Kasumi-1 (cell line): ENCODE data around the gene DOK6.
"Not testable (repeated sequence)": the region's sequence is repeated elsewhere in the genome, so short reads cannot be mapped to it uniquely, and the experiment has no call there.

Experiments used
- DNase-seq, 2 experiments: peaks; one replicate each; lab custom pipeline; 2025; lab: John Stamatoyannopoulos, UW

DOK6 gene

GRCh38 chr18:69813559-69813958 is 412.9 kb downstream of the DOK6 start:
- DNase-seq: no peak

DNA sequence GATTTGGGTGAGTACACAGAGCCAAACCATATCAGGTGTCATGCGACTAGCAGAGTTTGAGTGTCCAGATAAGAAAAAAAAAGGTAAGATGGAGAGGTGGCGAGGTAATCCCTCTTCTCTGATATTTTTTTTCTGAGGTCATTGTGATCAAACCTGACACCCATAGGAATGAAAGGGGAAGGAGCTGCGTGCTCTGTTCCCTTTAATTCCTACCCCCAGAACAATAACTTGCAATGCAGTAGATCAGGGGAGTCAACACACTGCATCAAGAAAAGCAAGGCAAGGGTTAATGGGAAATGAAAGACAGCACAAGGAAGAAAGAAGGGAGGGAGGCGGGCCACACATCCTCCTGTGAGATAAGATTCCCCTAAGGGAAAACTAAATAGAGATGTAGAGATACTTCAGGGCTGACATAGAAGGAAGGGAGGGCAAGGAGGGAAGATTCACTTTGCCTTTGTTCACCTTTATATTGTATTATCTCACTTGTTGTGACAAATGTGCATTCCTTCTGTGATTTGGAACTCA is 414.2 kb downstream of the DOK6 start:
- no peak for DNase-seq

GRCh38 chr18:69817335-69817940 is 416.8 kb downstream of the DOK6 start:
- no peak for DNase-seq

DNA sequence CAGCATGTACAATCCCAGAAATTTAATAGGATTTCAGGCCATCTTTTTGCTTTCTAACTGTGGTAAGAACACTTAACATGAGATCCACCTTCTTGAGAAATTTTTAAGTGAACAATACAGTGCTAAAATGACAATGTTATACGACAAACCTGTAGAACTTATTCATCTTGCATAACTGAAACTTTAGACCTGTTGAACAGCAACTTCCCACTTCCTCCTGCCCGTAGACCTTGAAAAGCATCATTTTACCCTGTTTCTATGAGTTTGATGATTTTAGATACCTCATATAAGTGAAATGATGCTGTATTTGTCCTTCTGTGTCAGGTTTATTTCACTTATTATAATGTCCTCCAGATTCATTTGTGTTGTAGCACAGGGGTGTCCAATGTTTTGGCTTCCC is 418.8 kb downstream of the DOK6 start:
- DNase-seq: no peak

DNA sequence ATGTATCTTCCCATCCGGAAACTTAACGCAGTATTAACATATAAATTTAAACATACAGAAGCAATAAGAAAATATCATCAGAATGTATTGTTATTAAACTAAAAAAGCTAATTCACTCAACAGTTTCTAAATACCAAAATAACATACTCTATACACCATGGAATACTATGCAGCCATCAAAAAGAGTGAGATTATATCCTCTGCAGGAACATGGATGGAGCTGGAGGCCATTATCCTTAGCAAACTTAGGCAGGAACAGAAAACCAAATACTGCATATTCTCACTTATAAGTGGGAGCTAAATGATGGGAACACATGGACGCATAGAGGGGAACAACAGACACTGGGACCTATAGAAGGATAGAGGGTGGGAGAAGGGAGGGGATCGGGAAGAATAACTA is 419.9 kb downstream of the DOK6 start:
- no peak for DNase-seq

DNA sequence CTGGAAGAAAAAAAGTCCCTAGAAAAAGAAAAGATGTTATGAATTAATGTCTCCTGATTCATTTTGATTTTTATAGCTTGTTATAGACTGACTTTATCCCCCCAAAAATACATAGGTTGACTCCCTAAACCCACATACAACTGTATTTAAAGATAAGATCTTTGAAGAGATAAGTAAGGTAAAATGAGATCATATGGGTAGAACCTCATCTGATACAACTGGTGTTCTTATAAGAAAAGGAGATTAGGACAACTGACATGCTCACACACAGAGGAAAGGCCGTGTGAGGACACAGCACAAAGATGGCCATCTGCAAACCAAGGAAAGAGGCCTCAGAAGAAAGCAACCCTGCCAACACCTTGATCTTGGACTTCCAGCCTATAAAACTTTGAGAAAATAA is 429.5 kb downstream of the DOK6 start:
- no peak for DNase-seq

DNA sequence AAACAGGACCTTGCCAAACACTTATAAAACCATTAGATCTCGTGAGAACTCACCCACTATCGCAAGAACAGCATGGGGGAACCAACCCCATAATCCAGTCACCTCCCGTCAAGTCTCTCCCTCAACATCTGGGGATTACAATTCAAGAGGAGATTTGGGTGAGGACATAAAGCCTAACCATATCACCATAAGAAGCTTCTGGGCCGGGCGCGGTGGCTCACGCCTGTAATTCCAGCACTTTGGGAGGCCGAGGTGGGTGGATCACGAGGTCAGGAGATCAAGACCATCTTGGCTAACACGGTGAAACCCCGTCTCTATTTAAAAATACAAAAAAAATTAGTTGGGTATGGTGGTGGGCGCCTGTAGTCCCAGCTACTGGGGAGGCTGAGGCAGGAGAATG is 434.3 kb downstream of the DOK6 start:
- DNase-seq: not testable (repeated sequence)

GRCh38 chr18:69838003-69838402 is 437.3 kb downstream of the DOK6 start:
- DNase-seq: no peak

- DNase-seq: no peak
These were observed 438.1 kb downstream of the DOK6 start for GRCh38 chr18:69838620-69839411.

DNA sequence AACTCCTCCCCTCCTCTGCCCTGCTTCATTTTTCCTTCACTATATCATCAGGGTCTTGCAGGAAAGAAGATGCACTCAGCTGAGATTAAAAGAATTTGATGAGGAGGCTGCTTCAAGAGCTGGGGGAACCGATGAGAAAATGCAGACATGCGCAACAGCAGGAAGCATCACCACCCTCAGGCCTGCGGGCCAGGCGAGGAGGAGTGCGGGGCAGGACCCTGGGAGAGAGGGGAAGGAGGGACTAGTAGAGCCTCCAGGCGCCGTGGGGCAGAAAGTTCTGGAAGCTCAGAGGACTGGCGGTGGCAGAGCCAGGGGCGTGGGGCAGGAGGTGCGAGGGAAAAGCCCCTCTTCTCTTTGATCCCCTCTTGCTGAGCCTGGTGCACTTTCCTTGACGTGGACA is 438.8 kb downstream of the DOK6 start:
- no peak for DNase-seq

DNA sequence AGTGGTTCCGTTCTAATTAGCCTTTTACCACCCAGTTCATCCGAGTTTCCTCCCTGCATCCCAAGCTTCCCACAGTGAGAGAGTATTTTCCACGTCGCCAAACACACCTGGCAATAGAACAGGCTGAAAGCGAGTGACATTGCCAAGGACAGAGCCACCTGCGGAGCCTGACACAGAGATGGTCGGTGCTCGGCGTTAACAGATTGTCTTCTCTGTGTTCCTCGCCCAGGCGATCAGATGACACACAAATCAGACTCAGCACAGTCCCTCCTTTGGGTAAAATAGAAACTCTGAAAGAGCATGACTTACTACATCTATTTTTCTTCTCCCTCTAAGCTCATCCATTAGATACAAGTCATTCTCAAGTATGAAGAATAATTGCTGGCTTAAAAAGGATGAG is 439.3 kb downstream of the DOK6 start:
- DNase-seq: no peak

- DNase-seq: no peak
These were observed 439.8 kb downstream of the DOK6 start for GRCh38 chr18:69840445-69840844.

DNA sequence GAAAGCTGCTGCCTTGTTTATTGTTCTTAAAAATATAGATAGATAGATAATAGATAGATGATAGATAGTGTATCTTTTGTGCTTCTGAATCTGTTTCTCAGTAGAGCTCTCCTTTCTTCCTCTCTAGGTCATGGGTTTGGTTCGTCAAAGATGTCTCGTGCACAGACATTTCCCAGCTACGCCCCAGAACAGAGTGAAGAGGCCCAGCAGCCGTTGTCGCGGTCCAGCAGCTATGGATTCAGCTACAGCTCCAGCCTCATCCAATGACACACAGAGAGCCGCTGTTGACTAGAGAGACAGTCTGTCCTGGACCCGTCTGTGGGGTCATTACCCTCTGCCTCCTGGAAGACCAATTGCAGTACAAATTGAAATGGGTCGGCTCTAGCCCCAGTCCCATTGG is 440.4 kb downstream of the DOK6 start:
- DNase-seq: no peak

DNA sequence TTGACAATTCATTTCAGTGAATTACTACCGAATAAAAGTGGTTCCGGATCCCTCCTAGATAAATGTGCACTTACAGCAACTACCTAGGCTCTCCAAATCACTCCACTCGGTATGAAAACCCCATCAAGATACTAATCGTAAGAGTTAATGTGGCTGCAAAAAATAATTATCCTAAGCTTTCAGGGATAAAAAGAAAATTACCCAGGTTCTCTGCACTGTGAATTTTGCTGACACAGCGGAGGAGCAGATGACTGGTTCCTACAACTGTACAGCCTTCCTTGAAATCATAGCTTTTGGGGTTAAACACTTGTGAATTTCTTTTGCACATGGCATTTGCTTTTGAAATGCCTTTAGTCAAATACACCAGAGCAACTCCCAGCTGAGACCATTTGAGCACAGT is 442.3 kb downstream of the DOK6 start:
- DNase-seq: no peak

DNA sequence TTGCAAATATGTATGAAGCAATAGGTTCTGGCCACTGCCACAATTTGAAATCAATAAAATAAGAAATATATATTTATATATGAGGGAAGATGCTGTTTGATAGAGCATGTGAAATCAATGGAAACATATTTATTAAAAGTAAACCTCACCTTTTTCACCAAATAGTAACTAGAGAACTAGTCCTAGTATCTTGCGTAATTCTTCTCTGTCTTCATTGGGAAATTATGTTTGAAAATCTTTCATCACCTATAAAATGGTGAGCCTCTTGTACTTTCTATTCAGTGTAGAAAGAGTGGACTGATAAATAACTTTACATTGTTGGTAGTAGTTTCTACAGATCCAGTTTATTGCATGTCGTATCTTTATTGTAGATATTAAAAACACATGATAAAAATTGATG is 444.0 kb downstream of the DOK6 start:
- no peak for DNase-seq

DNA sequence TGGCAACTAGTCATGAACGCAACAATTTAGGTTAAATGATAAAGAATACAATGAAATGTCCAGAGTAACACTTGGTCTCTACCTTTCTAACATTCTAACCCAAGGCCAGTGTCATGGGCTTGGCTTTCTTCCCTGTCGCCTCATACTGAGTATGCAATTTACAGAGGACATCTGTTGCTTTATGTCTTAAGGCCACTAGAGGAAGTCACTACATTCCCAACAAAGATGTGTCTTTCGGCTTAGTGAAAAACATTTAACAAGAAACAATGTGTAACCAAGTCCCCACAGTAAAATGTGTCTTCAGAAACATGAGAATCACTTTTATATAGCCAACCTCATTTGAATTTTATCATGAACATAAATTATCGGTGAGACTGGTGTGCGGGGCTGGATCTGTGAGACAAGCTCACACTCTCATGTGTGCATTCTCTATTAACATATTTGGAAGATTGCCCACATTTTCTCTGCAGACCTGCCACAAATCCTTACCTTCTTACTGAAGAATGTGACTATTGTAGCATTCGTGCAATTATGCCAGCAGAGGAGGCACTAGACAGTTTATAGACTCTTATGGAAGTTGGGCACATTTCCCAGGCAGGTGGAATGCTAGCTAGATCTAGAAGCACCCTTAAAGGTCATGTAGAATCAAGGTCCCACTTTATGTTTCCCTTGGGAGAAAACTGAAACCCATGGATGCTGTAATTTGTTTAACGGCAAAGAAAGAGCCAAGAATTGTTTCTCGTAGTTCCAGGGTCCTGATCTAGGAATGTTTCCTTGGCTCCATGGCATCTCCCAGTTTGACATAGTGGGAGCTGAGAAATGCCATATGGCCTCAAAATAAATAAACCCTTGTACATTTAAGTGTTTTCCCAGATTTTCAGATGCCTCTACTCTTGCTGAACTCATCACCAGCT is 445.2 kb downstream of the DOK6 start:
- DNase-seq: peak in 1 of 2 experiments; percentile 8

- DNase-seq: no peak
These were observed 452.4 kb downstream of the DOK6 start for GRCh38 chr18:69853051-69853450.

- no peak for DNase-seq
These were observed 453.8 kb downstream of the DOK6 start for GRCh38 chr18:69854455-69854854.

DNA sequence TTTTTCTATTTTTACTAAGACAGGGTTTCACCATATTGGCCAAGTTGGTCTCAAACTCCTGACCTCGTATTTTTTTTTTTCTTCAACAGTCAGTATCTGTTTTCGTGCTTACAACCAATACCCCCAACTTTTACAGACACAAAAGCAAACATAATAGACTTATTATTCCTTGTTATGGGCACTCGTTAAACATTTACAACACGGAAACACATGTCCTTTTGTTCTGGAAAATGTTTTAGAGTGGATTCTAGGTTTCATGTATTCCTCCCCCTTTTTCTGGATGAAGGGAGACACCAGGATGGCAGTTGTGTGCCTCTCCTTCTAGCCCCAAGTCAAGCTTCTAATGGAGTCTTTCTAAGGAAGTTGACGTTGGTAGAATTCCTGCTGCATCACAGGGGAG is 458.2 kb downstream of the DOK6 start:
- DNase-seq: no peak

- DNase-seq: not testable (repeated sequence)
These were observed 464.1 kb downstream of the DOK6 start for GRCh38 chr18:69864802-69865201.

- DNase-seq: peak; percentile 3 to 12
These were observed 465.1 kb downstream of the DOK6 start for GRCh38 chr18:69865776-69866175.

- no peak for DNase-seq
These were observed 465.5 kb downstream of the DOK6 start for GRCh38 chr18:69866212-69866611.

DNA sequence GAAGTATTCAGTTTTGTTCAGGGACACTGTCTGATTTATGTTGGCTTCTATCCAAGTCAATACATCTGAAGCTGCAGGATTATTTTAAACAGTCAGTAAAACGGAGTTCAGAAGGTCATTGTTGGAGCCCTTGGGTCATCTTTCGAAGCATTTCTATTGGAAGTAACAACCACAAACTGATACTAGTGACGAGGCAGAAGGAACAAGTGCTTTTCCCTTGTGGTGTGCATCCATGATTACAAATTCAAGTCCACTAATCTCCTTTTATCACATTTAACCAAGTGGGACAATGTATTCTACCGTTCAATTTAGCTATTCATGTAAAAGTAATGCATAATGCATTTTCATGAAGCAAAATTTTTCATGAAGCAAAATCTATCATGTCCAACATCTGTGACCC is 470.0 kb downstream of the DOK6 start:
- no peak for DNase-seq
